ENCODE results near the gene CNBP. TPM values are rescaled to one million over a fixed set of nuclear protein-coding genes. Genes with fewer than 3 reads are reported as not detected.

CNBP gene
- total and polyA plus RNA-seq, 4 donors, result 292 to 390 (median 327) TPM

- TF ChIP-seq CTCF (IDR thresholded peaks at IDR 0.05; ENCODE audit: control extremely low read depth, extremely low read depth), result no peak
- 0 to 1% methylated on average over 18 of the region's 18 CpGs for WGBS, 2 donors
- Histone ChIP-seq H3K9ac (ENCODE audit: insufficient read depth in 1 of 2, low read length in 2 of 2) (peak overlapping the region; percentile 41 to 91), H3K36me3 (ENCODE audit: control insufficient read depth in 4 of 4, insufficient read depth in 4 of 4, low read length in 4 of 4) (peaks cover 0 to 4% (median 1%) of the 10 kb centered on the region in 4 donors), H3K9me3 (ENCODE audit: control insufficient read depth in 4 of 4, insufficient read depth in 3 of 4, low read length in 3 of 4) (no peaks in the 10 kb centered on the region), H3K4me3 (peak overlapping the region; percentile 67), H3K4me1 (ENCODE audit: control insufficient read depth in 5 of 5, insufficient read depth in 5 of 5, low read length in 5 of 5) (peaks cover 9 to 28% (median 13%) of the 10 kb centered on the region in 5 donors), H3K27me3 (ENCODE audit: control insufficient read depth in 3 of 3, insufficient read depth in 3 of 3, low read length in 2 of 3) (no peaks in the 10 kb centered on the region), H3K27ac (ENCODE audit: low read depth in 1 of 2, low read length in 1 of 2) (peak overlapping the region; percentile 72 to 97)
- DNase-seq (peak; percentile 91 to 95 (median 94)), ATAC-seq (ENCODE audit: insufficient read depth, low FRiP score) (peak; percentile 66)
These were observed 63.3 kb downstream of the CNBP start for GRCh38 chr3:129120254-129121004.

- H3K4me1 ChIP-seq (ENCODE audit: control insufficient read depth in 5 of 5, insufficient read depth in 5 of 5, low read length in 5 of 5), result peaks cover 9 to 28% (median 13%) of the 10 kb centered on the region in 5 donors
- no peak for TF ChIP-seq CTCF (IDR thresholded peaks at IDR 0.05; ENCODE audit: control extremely low read depth, extremely low read depth)
- H3K9me3 ChIP-seq (ENCODE audit: control insufficient read depth in 4 of 4, insufficient read depth in 3 of 4, low read length in 3 of 4), result no peaks in the 10 kb centered on the region
- peak overlapping the region; percentile 35 for H3K4me3 ChIP-seq
- H3K36me3 ChIP-seq (ENCODE audit: control insufficient read depth in 4 of 4, insufficient read depth in 4 of 4, low read length in 4 of 4), result peaks cover 0 to 7% (median 2%) of the 10 kb centered on the region in 4 donors
- WGBS, 2 donors, result 16 to 30% methylated on average over 13 of the region's 13 CpGs
- ATAC-seq (ENCODE audit: insufficient read depth, low FRiP score) (no peak), DNase-seq (peak in 2 of 3 donors; percentile 4 to 12)
- H3K27me3 ChIP-seq (ENCODE audit: control insufficient read depth in 3 of 3, insufficient read depth in 3 of 3, low read length in 2 of 3), result no peaks in the 10 kb centered on the region
- H3K9ac ChIP-seq (ENCODE audit: insufficient read depth in 1 of 2, low read length in 2 of 2), result peak overlapping the region; percentile 41 to 91
- H3K27ac ChIP-seq (ENCODE audit: low read depth in 1 of 2, low read length in 1 of 2), result peak overlapping the region in 1 of 2 donors; percentile 90
These were observed 64.2 kb downstream of the CNBP start for GRCh38 chr3:129119365-129120100.

GRCh38 chr3:129118745-129119144 lies 65.0 kb downstream of the CNBP start:
- ATAC-seq (ENCODE audit: insufficient read depth, low FRiP score) (no peak), DNase-seq (no peak)
- no peak for TF ChIP-seq CTCF (IDR thresholded peaks at IDR 0.05; ENCODE audit: control extremely low read depth, extremely low read depth)
- 50 to 70% methylated on average over 5 of the region's 5 CpGs for WGBS, 2 donors
- Histone ChIP-seq H3K9me3 (ENCODE audit: control insufficient read depth in 4 of 4, insufficient read depth in 3 of 4, low read length in 3 of 4) (no peaks in the 10 kb centered on the region), H3K4me1 (ENCODE audit: control insufficient read depth in 5 of 5, insufficient read depth in 5 of 5, low read length in 5 of 5) (peaks cover 9 to 28% (median 13%) of the 10 kb centered on the region in 5 donors), H3K27me3 (ENCODE audit: control insufficient read depth in 3 of 3, insufficient read depth in 3 of 3, low read length in 2 of 3) (no peaks in the 10 kb centered on the region), H3K36me3 (ENCODE audit: control insufficient read depth in 4 of 4, insufficient read depth in 4 of 4, low read length in 4 of 4) (peaks cover 0 to 7% (median 2%) of the 10 kb centered on the region in 4 donors), H3K9ac (ENCODE audit: insufficient read depth in 1 of 2, low read length in 2 of 2) (no peak overlapping the region), H3K4me3 (no peak overlapping the region), H3K27ac (ENCODE audit: low read depth in 1 of 2, low read length in 1 of 2) (peak overlapping the region in 1 of 2 donors; percentile 22)

Small RNA genes within 50 kb of the gene (small RNA-seq; reads per million reads assigned to genes)
- gene RPS27P12 (ENCODE audit: low replicate concordance), result not detected

Other genes with a start within 250 kb of the CNBP start
- gene CFAP92, start 189.8 kb downstream of the CNBP start, total RNA-seq, result 1 to 10 TPM; 4.1 to 4.9 TPM
- gene CFAP92, start 189.8 kb downstream of the CNBP start, polyA plus RNA-seq, result 1 to 10 TPM; 1.2 to 1.3 TPM
- gene EFCC1, start 182.6 kb downstream of the CNBP start, total RNA-seq, result 1 to 10 TPM; 5.2 to 7.4 TPM
- 10 to 100 TPM in 1 of 2 donors, 1 to 10 TPM in 1; 3.2 to 10.0 TPM for gene EFCC1, start 182.6 kb downstream of the CNBP start, polyA plus RNA-seq
- gene GP9, start 123.1 kb downstream of the CNBP start, total RNA-seq, result 1 to 10 TPM in 1 of 2 donors, under 1 TPM in 1; 0.40 to 3.0 TPM
- gene GP9, start 123.1 kb downstream of the CNBP start, polyA plus RNA-seq, result 1 to 10 TPM; 1.3 to 6.2 TPM
- gene RAB43, start 62.1 kb downstream of the CNBP start, total RNA-seq, result 10 to 100 TPM in 1 of 2 donors, 1 to 10 TPM in 1; 9.4 to 32.6 TPM
- 10 to 100 TPM; 18.6 to 22.0 TPM for gene RAB43, start 62.1 kb downstream of the CNBP start, polyA plus RNA-seq
- gene ISY1, start 22.8 kb downstream of the CNBP start, total RNA-seq, result 10 to 100 TPM; 24.5 to 28.4 TPM
- 10 to 100 TPM; 23.1 to 39.6 TPM for gene ISY1, start 22.8 kb downstream of the CNBP start, polyA plus RNA-seq
- gene COPG1, start 65.7 kb upstream of the CNBP start, total RNA-seq, result 100 to 1,000 TPM; 163 to 234 TPM
- 100 to 1,000 TPM; 126 to 129 TPM for gene COPG1, start 65.7 kb upstream of the CNBP start, polyA plus RNA-seq
- 10 to 100 TPM; 33.7 to 35.6 TPM for gene HMCES, start 95.0 kb upstream of the CNBP start, total RNA-seq
- gene HMCES, start 95.0 kb upstream of the CNBP start, polyA plus RNA-seq, result 10 to 100 TPM; 23.2 to 36.6 TPM
- 1 to 10 TPM; 3.8 to 8.8 TPM for gene EFCAB12, start 244.7 kb upstream of the CNBP start, total RNA-seq
- 1 to 10 TPM; 2.6 to 2.7 TPM for gene EFCAB12, start 244.7 kb upstream of the CNBP start, polyA plus RNA-seq